ENCODE measurements around the gene CFAP100.

CFAP100 gene

GRCh38 chr3:126449621-126450051 is 54.9 kb downstream of the CFAP100 start:
- no peak overlapping the region for H3K4me2 ChIP-seq (ENCODE audit: low read length)
- no peak for TF ChIP-seq EZH2phosphoT487 (IDR thresholded peaks at IDR 0.05; ENCODE audit: low read depth)
- TF ChIP-seq CTCF (IDR thresholded peaks at IDR 0.05; ENCODE audit: low read depth, low read length) = no peak
- H3K4me1 ChIP-seq (ENCODE audit: low read length) = no peaks in the 10 kb centered on the region
- no peak overlapping the region for H3K4me3 ChIP-seq (ENCODE audit: low read length)
- H4K20me1 ChIP-seq (ENCODE audit: insufficient read depth, low read length) = no peaks in the 10 kb centered on the region
- H2AFZ ChIP-seq (ENCODE audit: low read depth, low read length) = no peak overlapping the region
- peaks cover 15% of the 10 kb centered on the region for H3K36me3 ChIP-seq (replicated peaks; ENCODE audit: low read depth, low read length)
- H3K27me3 ChIP-seq (ENCODE audit: low read depth, low read length) = no peaks in the 10 kb centered on the region
- no peak overlapping the region for H3K9ac ChIP-seq (ENCODE audit: low read length)
- no peak overlapping the region for H3K27ac ChIP-seq (ENCODE audit: low read length)
- H3K9me3 ChIP-seq (ENCODE audit: insufficient read depth, low read length) = no peaks in the 10 kb centered on the region
- H3K79me2 ChIP-seq (ENCODE audit: low read length) = no peaks in the 10 kb centered on the region

- Histone ChIP-seq H3K4me3 (ENCODE audit: low read length) (no peak overlapping the region), H3K27ac (ENCODE audit: low read length) (no peak overlapping the region), H2AFZ (ENCODE audit: low read depth, low read length) (no peak overlapping the region), H3K79me2 (ENCODE audit: low read length) (no peaks in the 10 kb centered on the region), H4K20me1 (ENCODE audit: insufficient read depth, low read length) (no peaks in the 10 kb centered on the region), H3K4me1 (ENCODE audit: low read length) (no peaks in the 10 kb centered on the region), H3K9ac (ENCODE audit: low read length) (no peak overlapping the region), H3K36me3 (replicated peaks; ENCODE audit: low read depth, low read length) (peaks cover 15% of the 10 kb centered on the region), H3K4me2 (ENCODE audit: low read length) (no peak overlapping the region), H3K9me3 (ENCODE audit: insufficient read depth, low read length) (no peaks in the 10 kb centered on the region), H3K27me3 (ENCODE audit: low read depth, low read length) (no peaks in the 10 kb centered on the region)
- TF ChIP-seq EZH2phosphoT487 (IDR thresholded peaks at IDR 0.05; ENCODE audit: low read depth) = no peak
- no peak for TF ChIP-seq CTCF (IDR thresholded peaks at IDR 0.05; ENCODE audit: low read depth, low read length)
These were observed 55.5 kb downstream of the CFAP100 start for GRCh38 chr3:126450219-126450618.

- no peak overlapping the region for H2AFZ ChIP-seq (ENCODE audit: low read depth, low read length)
- no peaks in the 10 kb centered on the region for H3K79me2 ChIP-seq (ENCODE audit: low read length)
- H3K4me2 ChIP-seq (ENCODE audit: low read length) = no peak overlapping the region
- TF ChIP-seq CTCF (IDR thresholded peaks at IDR 0.05; ENCODE audit: low read depth, low read length) = no peak
- no peak for TF ChIP-seq EZH2phosphoT487 (IDR thresholded peaks at IDR 0.05; ENCODE audit: low read depth)
- H4K20me1 ChIP-seq (ENCODE audit: insufficient read depth, low read length) = no peaks in the 10 kb centered on the region
- H3K36me3 ChIP-seq (replicated peaks; ENCODE audit: low read depth, low read length) = peaks cover 15% of the 10 kb centered on the region
- no peaks in the 10 kb centered on the region for H3K27me3 ChIP-seq (ENCODE audit: low read depth, low read length)
- no peak overlapping the region for H3K9ac ChIP-seq (ENCODE audit: low read length)
- H3K4me3 ChIP-seq (ENCODE audit: low read length) = no peak overlapping the region
- H3K4me1 ChIP-seq (ENCODE audit: low read length) = no peaks in the 10 kb centered on the region
- H3K9me3 ChIP-seq (ENCODE audit: insufficient read depth, low read length) = no peaks in the 10 kb centered on the region
- no peak overlapping the region for H3K27ac ChIP-seq (ENCODE audit: low read length)
These were observed 56.0 kb downstream of the CFAP100 start for GRCh38 chr3:126450744-126451143.

GRCh38 chr3:126451511-126451910 is 56.8 kb downstream of the CFAP100 start:
- Histone ChIP-seq H3K27ac (ENCODE audit: low read length) (no peak overlapping the region), H3K36me3 (replicated peaks; ENCODE audit: low read depth, low read length) (peaks cover 19% of the 10 kb centered on the region), H3K9me3 (ENCODE audit: insufficient read depth, low read length) (no peaks in the 10 kb centered on the region), H3K27me3 (ENCODE audit: low read depth, low read length) (no peaks in the 10 kb centered on the region), H2AFZ (ENCODE audit: low read depth, low read length) (no peak overlapping the region), H3K4me1 (ENCODE audit: low read length) (no peaks in the 10 kb centered on the region), H3K9ac (ENCODE audit: low read length) (no peak overlapping the region), H3K79me2 (ENCODE audit: low read length) (no peaks in the 10 kb centered on the region), H3K4me3 (ENCODE audit: low read length) (no peak overlapping the region), H3K4me2 (ENCODE audit: low read length) (no peak overlapping the region), H4K20me1 (ENCODE audit: insufficient read depth, low read length) (no peaks in the 10 kb centered on the region)
- TF ChIP-seq CTCF (IDR thresholded peaks at IDR 0.05; ENCODE audit: low read depth, low read length) = no peak
- no peak for TF ChIP-seq EZH2phosphoT487 (IDR thresholded peaks at IDR 0.05; ENCODE audit: low read depth)
